Ectodermal cell (in vitro differentiated cells): ENCODE data around the gene ABHD10.

Experiments used
- H3K27ac ChIP-seq: 2 replicates; pipeline ENCODE4 v1.7.0; 2013; ENCODE audit warnings: mild to moderate bottlenecking, low read depth, low read length; ENCODE audit not compliant: insufficient read depth, poor library complexity, severe bottlenecking
- H3K27me3 ChIP-seq: 2 replicates; pipeline ENCODE4 v1.7.0; 2013; ENCODE audit warnings: mild to moderate bottlenecking, low read length; ENCODE audit not compliant: insufficient read depth, control insufficient read depth, poor library complexity, severe bottlenecking
- H3K36me3 ChIP-seq: one replicate; pipeline ENCODE4 v1.7.0; 2013; ENCODE audit warnings: low read length; ENCODE audit not compliant: control insufficient read depth, insufficient read depth
- H3K4me1 ChIP-seq: one replicate; pipeline ENCODE4 v1.7.0; 2013; ENCODE audit warnings: low read length; ENCODE audit not compliant: control insufficient read depth, insufficient read depth
- H3K4me3 ChIP-seq: 2 replicates; pipeline ENCODE4 v1.7.0; 2013; ENCODE audit warnings: low read depth, low read length, control low read depth; ENCODE audit not compliant: insufficient read depth
- H3K9me3 ChIP-seq: 2 replicates; pipeline ENCODE4 v1.7.0; 2013; ENCODE audit warnings: mild to moderate bottlenecking, low read length, moderate library complexity; ENCODE audit not compliant: control insufficient read depth
- WGBS, 2 experiments: methylation state at CpG; one replicate each; pipeline ENCODE4 v1.1.7; 2013; ENCODE audit warnings: missing lambda C conversion rate in 2 of 2; 5-methylcytosine and 5-hydroxymethylcytosine counted together

ABHD10 gene

DNA sequence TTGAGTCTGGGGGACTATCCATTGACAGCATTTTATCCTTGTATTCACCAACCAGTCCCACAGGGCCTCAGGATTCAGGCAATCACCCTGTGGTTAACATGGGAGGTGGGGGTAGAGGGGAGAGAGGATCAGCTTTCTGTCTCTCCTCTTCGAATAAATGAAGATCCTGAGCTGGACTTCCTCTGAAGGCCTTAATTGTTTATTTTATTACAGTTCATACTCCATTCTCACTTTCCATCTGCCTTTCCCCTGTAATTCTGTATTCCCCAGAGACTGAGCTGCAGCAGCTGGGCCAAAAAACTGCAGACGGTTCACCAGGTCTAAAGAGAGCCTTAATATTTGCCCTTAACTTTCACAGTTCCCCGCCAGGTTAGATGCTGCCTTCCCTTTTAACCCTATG is 31.8 kb downstream of the ABHD10 start:
- Histone ChIP-seq H3K9me3 (no peaks in the 10 kb centered on the region), H3K4me1 (peaks cover 7% of the 10 kb centered on the region), H3K27me3 (no peaks in the 10 kb centered on the region), H3K4me3 (no peak overlapping the region), H3K36me3 (peaks cover 39% of the 10 kb centered on the region), H3K27ac (no peak overlapping the region)
- 75 to 87% methylated on average over 3 of the region's 3 CpGs for WGBS, 2 experiments

DNA sequence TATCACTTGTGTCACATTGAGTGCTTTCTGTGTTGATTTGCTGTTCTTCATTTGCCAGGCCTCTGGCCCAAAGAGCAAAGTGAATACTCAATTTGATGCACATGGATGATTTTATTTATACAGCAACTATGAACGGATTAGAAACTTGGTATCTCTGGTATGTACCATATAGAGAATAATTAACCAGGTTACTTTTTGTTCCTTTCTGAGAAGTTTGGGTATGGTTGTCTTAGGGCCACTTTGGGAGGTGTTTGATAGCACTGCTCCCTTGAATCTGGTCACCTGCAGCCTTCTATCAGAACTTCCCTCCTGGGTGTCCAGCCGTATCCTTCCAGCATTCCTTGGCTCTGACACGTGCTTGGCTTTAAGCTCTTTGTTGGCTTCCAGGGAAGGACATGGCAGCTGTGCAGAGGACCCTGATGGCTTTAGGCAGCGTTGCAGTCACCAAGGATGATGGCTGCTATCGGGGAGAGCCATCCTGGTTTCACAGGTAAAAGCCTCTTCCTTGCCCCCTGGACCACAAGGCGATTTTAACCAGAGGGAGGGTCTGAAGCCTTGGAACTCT is 32.6 kb downstream of the ABHD10 start:
- Histone ChIP-seq H3K36me3 (peaks cover 35% of the 10 kb centered on the region), H3K27ac (no peak overlapping the region), H3K27me3 (no peaks in the 10 kb centered on the region), H3K4me1 (peaks cover 13% of the 10 kb centered on the region), H3K9me3 (no peaks in the 10 kb centered on the region), H3K4me3 (no peak overlapping the region)
- WGBS, 2 experiments: 86% methylated on average over 6 of the region's 6 CpGs

DNA sequence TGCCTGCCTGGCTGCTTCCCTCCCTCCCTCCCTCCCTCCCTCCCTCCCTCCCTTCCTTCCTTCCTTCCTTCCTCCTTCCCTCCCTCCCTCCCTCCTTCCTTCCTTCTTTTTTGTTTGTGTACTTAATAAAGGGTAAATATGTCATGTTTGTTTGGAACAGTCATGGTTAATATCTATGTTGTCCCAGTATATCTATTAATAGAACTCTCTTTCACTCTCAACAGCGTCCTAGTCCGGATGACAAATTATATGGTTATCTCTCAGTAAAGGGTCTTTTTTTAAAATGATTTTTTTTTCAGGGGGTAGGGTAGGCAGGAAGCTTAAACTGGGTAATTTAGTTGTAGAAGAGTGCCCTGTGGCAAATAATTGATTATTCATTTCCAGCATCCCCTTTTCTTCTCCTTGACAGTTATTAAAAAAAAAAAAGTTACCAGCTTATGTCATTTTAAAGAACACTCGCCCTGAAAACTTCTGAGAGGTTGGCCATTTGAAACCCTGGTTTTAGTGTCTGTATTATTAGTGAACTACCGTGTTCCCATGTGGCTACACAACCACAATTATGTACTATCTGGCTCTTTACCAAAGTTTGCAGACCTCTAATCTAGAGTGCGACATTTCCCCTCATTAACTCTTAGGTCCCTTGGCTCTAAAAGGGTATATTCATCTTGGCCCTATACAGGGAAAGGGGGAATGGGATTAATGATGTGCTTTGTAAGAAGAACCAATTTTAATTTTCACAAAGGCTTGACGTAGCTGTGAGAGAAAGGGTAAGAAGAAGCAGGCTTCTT is 33.6 kb downstream of the ABHD10 start:
- peak overlapping the region; percentile 38 for H3K27ac ChIP-seq

DNA sequence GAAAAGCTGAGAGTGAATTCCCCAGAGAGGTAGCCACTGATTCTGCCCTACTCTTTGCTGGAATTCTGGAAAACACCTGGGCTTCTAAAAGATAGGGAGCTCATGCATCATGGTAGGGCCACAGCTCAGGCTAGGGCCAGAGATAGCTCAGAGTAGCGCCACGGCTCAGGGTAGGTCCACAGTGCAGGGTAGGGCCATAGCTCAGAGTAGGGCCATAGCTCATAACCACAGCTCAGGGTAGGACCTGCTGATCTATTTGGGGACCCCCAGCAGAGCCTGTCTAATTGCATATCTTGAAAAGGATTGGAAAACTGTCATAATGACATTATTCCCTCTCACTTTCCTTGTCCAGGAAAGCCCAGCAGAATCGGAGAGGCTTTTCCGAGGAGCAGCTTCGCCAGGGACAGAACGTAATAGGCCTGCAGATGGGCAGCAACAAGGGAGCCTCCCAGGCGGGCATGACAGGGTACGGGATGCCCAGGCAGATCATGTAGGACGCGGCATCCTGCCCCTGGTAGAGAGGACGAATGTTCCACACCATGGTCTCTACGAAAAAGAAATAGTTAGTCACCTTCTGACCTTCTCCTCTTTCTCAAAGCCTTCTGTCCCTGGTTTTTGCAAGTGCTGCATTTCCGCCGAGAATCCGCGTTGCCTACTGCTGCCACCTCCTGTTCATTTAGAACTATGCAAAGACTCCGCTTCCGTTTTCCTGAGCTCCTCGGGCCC is 34.4 kb downstream of the ABHD10 start:
- no peak overlapping the region for H3K4me3 ChIP-seq
- H3K27ac ChIP-seq: peak overlapping the region; percentile 38
- H3K9me3 ChIP-seq: no peaks in the 10 kb centered on the region
- peaks cover 25% of the 10 kb centered on the region for H3K36me3 ChIP-seq
- WGBS, 2 experiments: 50 to 56% methylated on average over 16 to 18 of the region's 19 CpGs
- peaks cover 8% of the 10 kb centered on the region for H3K4me1 ChIP-seq
- H3K27me3 ChIP-seq: no peaks in the 10 kb centered on the region

More for the DNA sequence above, 33.6 kb downstream of the ABHD10 start:
- H3K4me3 ChIP-seq: no peak overlapping the region
- H3K36me3 ChIP-seq: peaks cover 30% of the 10 kb centered on the region
- no peaks in the 10 kb centered on the region for H3K9me3 ChIP-seq
- 99 to 100% methylated on average over 5 to 6 of the region's 6 CpGs for WGBS, 2 experiments
- H3K4me1 ChIP-seq: peaks cover 10% of the 10 kb centered on the region
- H3K27me3 ChIP-seq: no peaks in the 10 kb centered on the region

DNA sequence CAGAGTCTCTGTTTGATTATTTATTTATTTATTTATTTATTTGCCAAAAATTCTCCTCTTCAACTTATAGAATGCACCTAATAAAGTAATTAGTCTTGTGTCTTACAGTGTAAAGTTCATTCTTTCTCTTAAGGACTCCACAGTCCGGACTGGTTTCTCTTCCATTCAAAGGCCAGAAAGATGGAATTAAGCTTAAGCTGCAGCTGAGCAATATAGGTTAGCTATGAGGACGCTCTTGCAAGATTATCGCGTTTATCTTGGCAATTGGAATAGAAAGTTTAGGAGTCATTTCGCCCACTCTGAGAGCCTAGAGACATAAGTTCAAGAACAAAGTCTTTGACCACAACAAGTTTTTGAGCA is 34.9 kb downstream of the ABHD10 start:
- H3K9me3 ChIP-seq: no peaks in the 10 kb centered on the region
- peaks cover 8% of the 10 kb centered on the region for H3K4me1 ChIP-seq
- no peak overlapping the region for H3K4me3 ChIP-seq
- H3K27ac ChIP-seq: no peak overlapping the region
- 87 to 90% methylated on average over 5 of the region's 5 CpGs for WGBS, 2 experiments
- H3K36me3 ChIP-seq: peaks cover 20% of the 10 kb centered on the region
- H3K27me3 ChIP-seq: no peaks in the 10 kb centered on the region

DNA sequence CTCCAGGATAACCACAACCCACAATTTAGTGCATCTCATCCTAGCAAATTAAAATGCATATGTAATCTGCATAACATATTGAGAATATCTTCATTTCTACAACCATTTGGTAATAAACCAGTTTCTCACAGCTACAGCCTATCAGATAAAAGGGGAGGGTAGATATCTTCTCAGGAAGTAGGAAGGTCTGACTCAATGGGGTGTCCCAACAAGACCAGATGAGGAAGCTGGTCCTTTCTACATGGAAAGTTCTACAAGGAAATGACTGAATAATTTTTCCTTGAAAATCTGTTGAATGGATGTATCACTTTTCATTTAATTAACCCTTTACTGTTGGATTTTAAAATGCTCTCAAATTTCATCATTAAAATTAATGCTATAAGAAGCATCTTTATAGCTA is 38.3 kb downstream of the ABHD10 start:
- H3K27ac ChIP-seq: no peak overlapping the region
- H3K9me3 ChIP-seq: no peaks in the 10 kb centered on the region
- peaks cover 21% of the 10 kb centered on the region for H3K4me1 ChIP-seq
- H3K36me3 ChIP-seq: peaks cover 4% of the 10 kb centered on the region
- no peak overlapping the region for H3K4me3 ChIP-seq
- no peaks in the 10 kb centered on the region for H3K27me3 ChIP-seq

DNA sequence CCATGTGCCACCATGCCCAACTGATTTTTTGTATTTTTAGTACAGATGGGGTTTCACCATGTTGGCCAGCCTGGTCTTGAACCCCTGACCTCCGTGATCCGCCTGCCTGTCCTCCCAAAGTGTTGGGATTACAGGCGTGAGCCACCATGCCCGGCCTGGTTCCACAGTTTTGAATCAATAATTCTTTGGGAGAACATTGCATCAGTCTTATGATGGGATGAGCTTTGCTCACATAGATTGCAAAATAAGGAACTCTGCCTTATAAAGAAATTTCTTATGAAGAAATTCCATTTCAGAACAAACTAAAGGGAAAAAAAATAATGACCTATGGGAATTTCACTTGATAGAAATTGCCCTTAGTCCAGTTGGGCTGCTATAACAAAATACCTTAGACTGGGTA is 39.9 kb downstream of the ABHD10 start:
- Histone ChIP-seq H3K27ac (no peak overlapping the region), H3K4me1 (peaks cover 21% of the 10 kb centered on the region), H3K27me3 (no peaks in the 10 kb centered on the region), H3K36me3 (peaks cover 4% of the 10 kb centered on the region), H3K4me3 (no peak overlapping the region), H3K9me3 (no peaks in the 10 kb centered on the region)
- 93 to 94% methylated on average over 4 of the region's 4 CpGs for WGBS, 2 experiments

DNA sequence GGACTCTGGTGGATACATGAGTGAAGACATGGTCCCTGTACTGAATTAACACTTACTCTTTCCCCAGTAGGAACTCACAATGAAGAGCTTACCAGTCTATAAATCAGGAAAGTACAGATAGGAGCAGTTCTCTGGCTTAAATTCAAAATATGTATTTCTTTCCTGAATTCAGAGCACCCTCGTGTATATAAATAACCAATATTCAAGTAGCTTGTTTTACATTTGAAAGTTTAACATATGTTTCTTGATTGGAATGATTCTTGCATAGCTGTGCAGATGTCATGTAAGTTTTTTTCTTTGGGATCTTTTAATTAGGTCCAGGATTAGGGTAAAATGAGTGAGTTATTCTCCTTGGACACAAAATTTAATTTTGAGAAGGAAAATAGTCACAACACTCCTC is 40.9 kb downstream of the ABHD10 start:
- no peaks in the 10 kb centered on the region for H3K9me3 ChIP-seq
- WGBS, 2 experiments: 82 to 100% methylated on average over 1 of the region's 1 CpG
- H3K27ac ChIP-seq: no peak overlapping the region
- H3K4me3 ChIP-seq: no peak overlapping the region
- peaks cover 21% of the 10 kb centered on the region for H3K4me1 ChIP-seq
- no peaks in the 10 kb centered on the region for H3K27me3 ChIP-seq
- H3K36me3 ChIP-seq: no peaks in the 10 kb centered on the region

DNA sequence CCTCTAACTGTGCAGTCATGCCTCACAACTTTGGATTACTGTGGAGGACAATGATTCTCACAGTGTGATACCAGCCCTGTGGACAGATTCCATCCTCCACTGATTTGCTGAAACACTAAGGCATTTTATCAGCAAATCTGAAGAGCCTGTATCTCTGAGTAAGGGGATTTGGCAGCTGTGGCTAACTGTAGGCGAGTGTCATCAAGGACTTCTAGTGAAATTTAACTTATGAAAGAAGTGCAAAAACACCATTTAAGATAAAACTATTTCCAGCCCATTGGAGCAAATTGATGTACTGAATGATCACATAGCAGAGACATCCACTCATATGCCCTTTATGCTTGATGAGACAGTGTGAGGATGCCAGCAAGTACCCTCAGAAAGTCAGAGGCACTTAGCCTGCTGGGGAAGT is 41.9 kb downstream of the ABHD10 start:
- H3K4me1 ChIP-seq: peaks cover 21% of the 10 kb centered on the region
- H3K27ac ChIP-seq: peak overlapping the region; percentile 67
- no peaks in the 10 kb centered on the region for H3K27me3 ChIP-seq
- WGBS, 2 experiments: 73% methylated on average over 1 of the region's 1 CpG; no CpG with 5 or more reads in 1 of the 2 experiments
- no peaks in the 10 kb centered on the region for H3K36me3 ChIP-seq
- H3K4me3 ChIP-seq: no peak overlapping the region
- H3K9me3 ChIP-seq: no peaks in the 10 kb centered on the region

DNA sequence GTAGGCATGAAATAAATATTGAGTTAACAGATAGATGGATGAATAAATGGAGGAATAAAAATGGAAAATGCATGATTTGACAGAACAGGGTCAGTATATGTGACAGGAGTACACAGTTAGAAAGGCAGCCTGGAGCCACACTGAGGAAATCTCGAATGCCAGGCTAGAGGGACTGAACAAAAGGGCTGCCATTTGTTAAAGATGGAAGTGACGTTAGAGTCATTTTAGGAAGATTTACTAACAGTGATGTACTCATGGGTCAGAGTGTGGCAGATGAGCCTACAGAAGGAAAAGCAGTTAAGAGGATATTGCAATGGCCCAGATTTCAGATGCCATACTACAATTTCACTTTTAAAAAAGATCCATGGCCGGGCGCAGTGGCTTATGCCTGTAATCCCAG is 48.3 kb downstream of the ABHD10 start:
- H3K9me3 ChIP-seq: no peaks in the 10 kb centered on the region
- H3K27me3 ChIP-seq: no peaks in the 10 kb centered on the region
- WGBS, 2 experiments: 90% methylated on average over 4 of the region's 4 CpGs
- H3K4me1 ChIP-seq: no peaks in the 10 kb centered on the region
- no peak overlapping the region for H3K27ac ChIP-seq
- H3K36me3 ChIP-seq: no peaks in the 10 kb centered on the region
- H3K4me3 ChIP-seq: no peak overlapping the region
